ENCODE data around the gene ADAMTSL2. TPM values are rescaled to one million over a fixed set of nuclear protein-coding genes. Genes with fewer than 3 reads are reported as not detected.

Gene ADAMTSL2
- total RNA-seq, 2 experiments from 2014 or later: 0.29 to 0.34 TPM

- no peak overlapping the region for H3K4me3 Mint-ChIP-seq
- H3K36me3 Mint-ChIP-seq: no peaks in the 10 kb centered on the region
- no peaks in the 10 kb centered on the region for H3K27me3 Mint-ChIP-seq
- H3K27ac Mint-ChIP-seq: no peak overlapping the region
- no peaks in the 10 kb centered on the region for H3K9me3 Mint-ChIP-seq
- peaks cover under 1% of the 10 kb centered on the region for H3K4me1 Mint-ChIP-seq
- DNase-seq: no peak
These were observed 13.1 kb upstream of the ADAMTSL2 start for GRCh38 chr9:133521122-133522072.

- DNase-seq: no peak
- Mint-ChIP-seq H3K4me1 (peaks cover 8% of the 10 kb centered on the region), H3K27me3 (no peaks in the 10 kb centered on the region), H3K27ac (no peak overlapping the region), H3K36me3 (no peaks in the 10 kb centered on the region), H3K9me3 (no peaks in the 10 kb centered on the region), H3K4me3 (no peak overlapping the region)
These were observed 12.2 kb upstream of the ADAMTSL2 start for GRCh38 chr9:133522073-133522910.

GRCh38 chr9:133523106-133523505, 11.4 kb upstream of the ADAMTSL2 start:
- Mint-ChIP-seq H3K4me3 (no peak overlapping the region), H3K27me3 (no peaks in the 10 kb centered on the region), H3K27ac (no peak overlapping the region), H3K9me3 (no peaks in the 10 kb centered on the region), H3K4me1 (peaks cover 8% of the 10 kb centered on the region), H3K36me3 (no peaks in the 10 kb centered on the region)
- no peak for DNase-seq

GRCh38 chr9:133524146-133524545, 10.4 kb upstream of the ADAMTSL2 start:
- Mint-ChIP-seq H3K27me3 (no peaks in the 10 kb centered on the region), H3K4me3 (no peak overlapping the region), H3K9me3 (no peaks in the 10 kb centered on the region), H3K36me3 (no peaks in the 10 kb centered on the region), H3K27ac (no peak overlapping the region), H3K4me1 (peaks cover 8% of the 10 kb centered on the region)
- no peak for DNase-seq

GRCh38 chr9:133524679-133525228, 9.8 kb upstream of the ADAMTSL2 start, which contains the start of gene MYMK:
Gene MYMK, minus strand, starts transcription at chr9:133524959. Its CDS starts 115 bp downstream, at chr9:133524844.
- Mint-ChIP-seq H3K27me3 (no peaks in the 10 kb centered on the region), H3K27ac (no peak within 1 kb of the TSS), H3K4me1 (peaks cover 8% of the 10 kb centered on the region), H3K9me3 (no peaks in the 10 kb centered on the region), H3K4me3 (no peak within 1 kb of the TSS), H3K36me3 (no peaks in the 10 kb centered on the region)
- DNase-seq: no peak

GRCh38 chr9:133525677-133526076, 8.8 kb upstream of the ADAMTSL2 start:
- H3K9me3 Mint-ChIP-seq: no peaks in the 10 kb centered on the region
- no peaks in the 10 kb centered on the region for H3K27me3 Mint-ChIP-seq
- no peak overlapping the region for H3K27ac Mint-ChIP-seq
- DNase-seq: no peak
- peaks cover 8% of the 10 kb centered on the region for H3K4me1 Mint-ChIP-seq
- H3K36me3 Mint-ChIP-seq: no peaks in the 10 kb centered on the region
- no peak overlapping the region for H3K4me3 Mint-ChIP-seq

GRCh38 chr9:133526721-133527321, 7.7 kb upstream of the ADAMTSL2 start:
- Mint-ChIP-seq H3K4me3 (no peak overlapping the region), H3K4me1 (peaks cover 8% of the 10 kb centered on the region), H3K36me3 (no peaks in the 10 kb centered on the region), H3K9me3 (no peaks in the 10 kb centered on the region), H3K27me3 (no peaks in the 10 kb centered on the region), H3K27ac (no peak overlapping the region)
- DNase-seq: no peak

GRCh38 chr9:133527444-133527920, 7.0 kb upstream of the ADAMTSL2 start:
- no peaks in the 10 kb centered on the region for H3K9me3 Mint-ChIP-seq
- H3K36me3 Mint-ChIP-seq: no peaks in the 10 kb centered on the region
- DNase-seq: no peak
- peaks cover 8% of the 10 kb centered on the region for H3K4me1 Mint-ChIP-seq
- H3K4me3 Mint-ChIP-seq: no peak overlapping the region
- H3K27me3 Mint-ChIP-seq: no peaks in the 10 kb centered on the region
- no peak overlapping the region for H3K27ac Mint-ChIP-seq

- H3K9me3 Mint-ChIP-seq: no peaks in the 10 kb centered on the region
- H3K27me3 Mint-ChIP-seq: no peaks in the 10 kb centered on the region
- DNase-seq: no peak
- peaks cover 15% of the 10 kb centered on the region for H3K4me1 Mint-ChIP-seq
- no peak overlapping the region for H3K27ac Mint-ChIP-seq
- no peaks in the 10 kb centered on the region for H3K36me3 Mint-ChIP-seq
- no peak overlapping the region for H3K4me3 Mint-ChIP-seq
These were observed 6.3 kb upstream of the ADAMTSL2 start for GRCh38 chr9:133528001-133528875.

GRCh38 chr9:133528876-133529241, 5.6 kb upstream of the ADAMTSL2 start:
- no peak for DNase-seq
- Mint-ChIP-seq H3K27me3 (no peaks in the 10 kb centered on the region), H3K27ac (no peak overlapping the region), H3K9me3 (no peaks in the 10 kb centered on the region), H3K4me1 (peaks cover 20% of the 10 kb centered on the region), H3K4me3 (no peak overlapping the region), H3K36me3 (no peaks in the 10 kb centered on the region)

GRCh38 chr9:133529457-133529856, 5.0 kb upstream of the ADAMTSL2 start:
- H3K4me1 Mint-ChIP-seq: peaks cover 23% of the 10 kb centered on the region
- no peaks in the 10 kb centered on the region for H3K9me3 Mint-ChIP-seq
- H3K4me3 Mint-ChIP-seq: no peak overlapping the region
- no peaks in the 10 kb centered on the region for H3K27me3 Mint-ChIP-seq
- no peak for DNase-seq
- no peaks in the 10 kb centered on the region for H3K36me3 Mint-ChIP-seq
- H3K27ac Mint-ChIP-seq: no peak overlapping the region

GRCh38 chr9:133529874-133530273, 4.6 kb upstream of the ADAMTSL2 start:
- no peak for DNase-seq
- peaks cover 23% of the 10 kb centered on the region for H3K4me1 Mint-ChIP-seq
- no peak overlapping the region for H3K27ac Mint-ChIP-seq
- no peaks in the 10 kb centered on the region for H3K9me3 Mint-ChIP-seq
- H3K4me3 Mint-ChIP-seq: no peak overlapping the region
- no peaks in the 10 kb centered on the region for H3K36me3 Mint-ChIP-seq
- no peaks in the 10 kb centered on the region for H3K27me3 Mint-ChIP-seq

- no peak overlapping the region for H3K4me3 Mint-ChIP-seq
- H3K27ac Mint-ChIP-seq: no peak overlapping the region
- no peaks in the 10 kb centered on the region for H3K36me3 Mint-ChIP-seq
- H3K4me1 Mint-ChIP-seq: peaks cover 23% of the 10 kb centered on the region
- H3K9me3 Mint-ChIP-seq: no peaks in the 10 kb centered on the region
- no peak for DNase-seq
- H3K27me3 Mint-ChIP-seq: no peaks in the 10 kb centered on the region
These were observed 3.2 kb upstream of the ADAMTSL2 start for GRCh38 chr9:133531293-133531692.

Measured in activated naive CD8-positive, alpha-beta T cell treated with anti-CD3 and anti-CD28 coated beads for 36 hours (primary cell).